IMR-90 (cell line): Measurements from ENCODE around the gene CALN1.

Experiments used
- CTCF ChIP-seq: conservative IDR thresholded peaks from 2 replicates; pipeline ENCODE4 v1.5.1; 2012; ENCODE audit warnings: mild to moderate bottlenecking, low read depth, low read length, improper control_type of control experiment
- POLR2A ChIP-seq: IDR thresholded peaks from 2 replicates; pipeline ENCODE4 v1.6.1; 2012; ENCODE audit warnings: mild to moderate bottlenecking, low read depth, low read length

- TF ChIP-seq CTCF: no peak
- no peak for TF ChIP-seq POLR2A
Measured at GRCh38 chr7:71769326-71769725, 642.8 kb downstream of the CALN1 start.
